Activated CD4-positive, alpha-beta memory T cell treated with anti-CD3 and anti-CD28 coated beads for 36 hours (primary cell): Measurements from ENCODE around the gene GAPVD1. TPM values are rescaled to one million over a fixed set of nuclear protein-coding genes. Genes with fewer than 3 reads are reported as not detected.
"Not testable (repeated sequence)": the region's sequence is repeated elsewhere in the genome, so short reads cannot be mapped to it uniquely, and the experiment has no call there.

ENCODE experiments used
- CTCF ChIA-PET: fragments of 350-600 bp; sonication (Branson Sonifier 250); formaldehyde crosslinking; loops from one replicate; lab custom pipeline; 2021; ENCODE audit warnings: antibody characterized with exemption, inconsistent platforms; lab: Charles Lee
- POLR2A ChIA-PET: fragments of 350-600 bp; sonication (Branson Sonifier 250); formaldehyde crosslinking; loops from one replicate; lab custom pipeline; 2021; ENCODE audit warnings: antibody characterized with exemption; lab: Charles Lee
- DNase-seq: peaks from one replicate; pipeline ENCODE4 v3.0.0-alpha.2; 2020
- H3K27ac Mint-ChIP-seq: one replicate; pipeline ENCODE4 v1.8.0; 2021; ENCODE audit warnings: mixed read lengths
- H3K27me3 Mint-ChIP-seq: one replicate; pipeline ENCODE4 v1.8.0; 2021; ENCODE audit warnings: mixed read lengths
- H3K36me3 Mint-ChIP-seq: one replicate; pipeline ENCODE4 v1.8.0; 2021; ENCODE audit warnings: mixed read lengths
- H3K4me1 Mint-ChIP-seq: one replicate; pipeline ENCODE4 v1.8.0; 2021; ENCODE audit warnings: low read depth, mixed read lengths
- H3K4me3 Mint-ChIP-seq: one replicate; pipeline ENCODE4 v1.8.0; 2021; ENCODE audit warnings: mild to moderate bottlenecking, mixed read lengths
- H3K9me3 Mint-ChIP-seq: one replicate; pipeline ENCODE4 v1.8.0; 2021; ENCODE audit warnings: mixed read lengths
- intact Hi-C: fragments of 100-400 bp; cut with micrococcal nuclease; formaldehyde crosslinking; loops from one replicate; pipeline ENCODE4 v1.15.1; 2023
- total RNA-seq, 2 experiments: library from RNA; stranded (reverse); gene quantifications; one replicate each; pipeline ENCODE4 v1.2.3, GENCODE V29; 2021

GAPVD1 gene
- total RNA-seq, 2 experiments from 2014 or later, result 42.2 to 46.8 TPM

DNA sequence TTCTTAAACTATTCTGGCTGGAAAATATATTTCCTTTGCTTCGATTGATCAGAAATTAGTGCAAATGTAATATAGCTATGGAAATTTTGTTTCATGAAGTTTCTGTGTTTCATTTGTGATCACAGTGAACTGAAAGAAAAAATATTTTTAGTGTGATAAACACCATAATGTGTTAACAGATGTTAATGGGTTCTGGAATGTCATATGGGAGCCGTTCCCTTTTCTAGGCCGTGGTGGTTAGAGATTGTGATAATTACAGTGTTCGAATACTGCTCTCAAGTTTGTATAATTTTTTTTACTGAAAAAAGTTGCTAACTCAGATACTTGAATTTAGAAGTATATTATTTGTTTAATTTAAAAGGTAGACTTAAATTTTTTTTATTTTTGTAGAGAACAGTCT, 19.3 kb downstream of the GAPVD1 start:
- Mint-ChIP-seq H3K9me3 (no peaks in the 10 kb centered on the region), H3K4me1 (peaks cover 8% of the 10 kb centered on the region), H3K27me3 (no peaks in the 10 kb centered on the region), H3K27ac (no peak overlapping the region), H3K4me3 (no peak overlapping the region), H3K36me3 (no peaks in the 10 kb centered on the region)
- intact Hi-C loops, result no loop called here
- ChIA-PET POLR2A (interaction anchor here (0.6 kb wide), 1 partner anchor 10 kb away, joined by 6 read pairs; no protein-coding TSS in a partner anchor), CTCF (interaction anchor here (0.6 kb wide), 1 partner anchor 216 kb away, joined by 3 read pairs; no protein-coding TSS in a partner anchor)
- DNase-seq, result no peak

DNA sequence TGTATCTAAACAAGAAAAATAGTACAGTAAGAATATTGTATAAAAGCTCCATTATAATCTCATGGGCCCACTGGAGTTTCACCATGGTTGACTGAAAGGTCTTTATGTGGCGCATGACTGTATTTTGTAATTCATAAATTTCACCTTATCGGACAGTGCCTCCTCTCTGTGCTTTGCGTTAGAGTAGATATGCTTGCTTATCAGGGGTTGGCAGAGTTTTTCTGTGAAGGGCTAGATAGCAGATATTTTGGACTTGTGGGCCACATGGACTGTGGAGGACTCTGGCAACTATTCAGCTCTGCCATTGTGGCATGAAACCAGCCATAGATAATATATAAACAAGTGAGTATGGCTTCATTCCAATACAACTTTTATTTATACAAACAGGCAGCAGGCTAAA, 23.2 kb downstream of the GAPVD1 start:
- intact Hi-C loops, result no loop called here
- Mint-ChIP-seq H3K9me3 (no peaks in the 10 kb centered on the region), H3K27me3 (no peaks in the 10 kb centered on the region), H3K36me3 (peaks cover 2% of the 10 kb centered on the region), H3K27ac (no peak overlapping the region), H3K4me3 (no peak overlapping the region), H3K4me1 (peaks cover 4% of the 10 kb centered on the region)
- ChIA-PET CTCF (no interaction called here), POLR2A (no interaction called here)
- no peak for DNase-seq

GRCh38 chr9:125286935-125287433, 25.4 kb downstream of the GAPVD1 start:
- H3K4me1 Mint-ChIP-seq, H3K27me3 Mint-ChIP-seq, intact Hi-C loops, CTCF ChIA-PET, H3K36me3 Mint-ChIP-seq, H3K4me3 Mint-ChIP-seq, H3K9me3 Mint-ChIP-seq, POLR2A ChIA-PET, H3K27ac Mint-ChIP-seq, DNase-seq: not testable (repeated sequence)

- no peaks in the 10 kb centered on the region for H3K36me3 Mint-ChIP-seq
- CTCF ChIA-PET, result no interaction called here
- no peak overlapping the region for H3K4me3 Mint-ChIP-seq
- no peaks in the 10 kb centered on the region for H3K27me3 Mint-ChIP-seq
- intact Hi-C loops, result no loop called here
- POLR2A ChIA-PET, result interaction anchor here (0.6 kb wide), 2 partner anchors 36 to 52 kb away, joined by 4 to 5 read pairs; partner anchors contain the start of gene HSPA5
- no peak for DNase-seq
- no peak overlapping the region for H3K27ac Mint-ChIP-seq
- H3K9me3 Mint-ChIP-seq, result no peaks in the 10 kb centered on the region
- H3K4me1 Mint-ChIP-seq, result no peaks in the 10 kb centered on the region
Measured at GRCh38 chr9:125293134-125293533, 31.5 kb downstream of the GAPVD1 start.

DNA sequence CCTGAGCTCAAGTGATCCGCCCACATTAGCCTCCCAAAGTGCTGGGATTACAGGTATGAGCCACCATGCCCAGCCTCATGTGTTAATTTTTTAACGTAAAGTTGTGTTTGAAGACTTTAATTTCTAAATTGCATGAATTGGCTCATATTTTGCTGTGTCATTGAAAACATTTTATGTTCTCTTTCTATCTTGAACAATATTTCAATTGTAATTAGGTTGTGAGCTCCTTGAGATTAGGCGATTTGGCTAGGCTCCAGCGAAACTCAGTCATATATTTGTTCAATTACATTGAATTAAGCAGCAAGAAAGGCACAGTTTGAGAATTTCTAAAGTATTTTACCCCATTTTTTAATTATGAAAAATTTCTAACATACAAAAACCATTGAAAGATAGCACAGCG, 34.0 kb downstream of the GAPVD1 start:
- ChIA-PET CTCF (interaction anchor here (0.6 kb wide), 1 partner anchor 436 kb away, joined by 3 read pairs; no protein-coding TSS in a partner anchor), POLR2A (no interaction called here)
- DNase-seq, result no peak
- intact Hi-C loops, result no loop called here
- H3K27ac Mint-ChIP-seq, result no peak overlapping the region
- no peaks in the 10 kb centered on the region for H3K9me3 Mint-ChIP-seq
- no peaks in the 10 kb centered on the region for H3K4me1 Mint-ChIP-seq
- H3K36me3 Mint-ChIP-seq, result no peaks in the 10 kb centered on the region
- no peaks in the 10 kb centered on the region for H3K27me3 Mint-ChIP-seq
- no peak overlapping the region for H3K4me3 Mint-ChIP-seq

DNA sequence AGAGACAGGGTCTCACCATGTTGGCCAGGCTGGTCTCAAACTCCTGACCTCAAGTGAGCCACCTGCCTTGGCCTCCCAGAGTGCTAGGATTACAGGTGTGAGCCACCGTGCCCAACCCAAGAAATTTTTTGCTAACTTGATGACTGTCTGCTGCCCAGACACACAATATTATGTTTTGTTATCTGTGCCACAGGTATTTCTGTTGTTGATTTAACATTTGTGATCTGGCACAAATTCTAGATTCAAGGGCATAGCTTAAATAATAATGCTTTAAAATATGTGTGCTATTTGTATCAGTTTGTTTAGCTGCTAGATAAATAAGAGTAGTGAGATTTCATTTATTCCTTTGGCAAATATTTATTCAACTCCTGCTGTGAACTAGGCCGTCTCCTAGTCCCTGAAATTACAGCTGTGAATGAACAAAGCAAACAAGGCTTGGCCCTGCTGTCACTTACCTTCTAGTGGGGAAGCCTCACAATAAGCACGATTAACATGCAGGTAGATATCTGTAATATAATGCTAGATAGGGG, 35.3 kb downstream of the GAPVD1 start:
- POLR2A ChIA-PET, result no interaction called here
- intact Hi-C loops, result no loop called here
- no peaks in the 10 kb centered on the region for H3K27me3 Mint-ChIP-seq
- H3K9me3 Mint-ChIP-seq, result no peaks in the 10 kb centered on the region
- H3K4me1 Mint-ChIP-seq, result no peaks in the 10 kb centered on the region
- no peak overlapping the region for H3K27ac Mint-ChIP-seq
- H3K4me3 Mint-ChIP-seq, result no peak overlapping the region
- H3K36me3 Mint-ChIP-seq, result peaks cover under 1% of the 10 kb centered on the region
- no peak for DNase-seq
- CTCF ChIA-PET, result no interaction called here

DNA sequence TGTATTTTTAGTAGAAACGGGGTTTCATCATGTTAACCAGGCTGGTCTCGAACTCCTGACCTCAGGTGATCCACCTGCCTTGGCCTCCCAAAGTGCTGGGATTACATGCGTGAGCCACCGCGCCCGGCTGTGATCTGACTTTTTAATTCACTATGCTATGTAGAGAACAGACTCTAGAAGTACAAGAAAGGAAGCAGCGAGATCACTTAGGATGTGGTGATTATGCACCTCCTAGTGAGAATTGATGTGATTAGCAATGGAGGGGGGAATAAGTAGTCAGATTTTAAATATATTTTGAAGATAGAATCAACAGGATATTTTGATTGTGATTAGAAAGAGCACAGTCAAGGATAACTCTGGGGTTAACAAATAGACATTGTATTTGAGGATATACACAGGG, 36.3 kb downstream of the GAPVD1 start:
- Mint-ChIP-seq H3K36me3 (peaks cover 5% of the 10 kb centered on the region), H3K4me1 (no peaks in the 10 kb centered on the region), H3K27ac (no peak overlapping the region), H3K27me3 (no peaks in the 10 kb centered on the region), H3K9me3 (no peaks in the 10 kb centered on the region), H3K4me3 (no peak overlapping the region)
- no peak for DNase-seq
- ChIA-PET CTCF (no interaction called here), POLR2A (no interaction called here)
- intact Hi-C loops, result no loop called here

DNA sequence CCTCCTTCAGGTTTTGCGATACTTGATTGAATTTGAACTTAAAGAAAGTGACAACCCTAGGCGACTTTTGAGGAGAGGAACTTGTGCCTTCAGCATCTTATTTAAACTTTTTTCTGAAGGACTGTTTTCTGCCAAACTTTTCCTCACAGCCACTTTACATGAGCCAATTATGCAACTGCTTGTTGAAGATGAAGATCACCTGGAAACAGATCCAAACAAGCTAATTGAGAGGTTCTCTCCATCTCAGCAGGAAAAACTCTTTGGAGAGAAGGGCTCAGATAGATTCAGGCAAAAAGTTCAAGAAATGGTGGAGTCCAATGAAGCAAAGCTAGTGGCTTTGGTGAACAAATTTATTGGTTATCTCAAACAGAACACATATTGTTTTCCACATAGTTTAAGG, 40.6 kb downstream of the GAPVD1 start:
- Mint-ChIP-seq H3K4me1 (no peaks in the 10 kb centered on the region), H3K27ac (no peak overlapping the region), H3K27me3 (no peaks in the 10 kb centered on the region), H3K4me3 (no peak overlapping the region), H3K36me3 (peaks cover 17% of the 10 kb centered on the region), H3K9me3 (no peaks in the 10 kb centered on the region)
- intact Hi-C loops, result no loop called here
- ChIA-PET POLR2A (no interaction called here), CTCF (no interaction called here)
- DNase-seq, result no peak

- no peak for DNase-seq
- ChIA-PET POLR2A (interaction anchor here (1.0 kb wide), 1 partner anchor 63 kb away, joined by 4 read pairs; no protein-coding TSS in a partner anchor), CTCF (no interaction called here)
- H3K4me3 Mint-ChIP-seq, result no peak overlapping the region
- no peaks in the 10 kb centered on the region for H3K9me3 Mint-ChIP-seq
- H3K36me3 Mint-ChIP-seq, result peaks cover 27% of the 10 kb centered on the region
- intact Hi-C loops, result no loop called here
- H3K27ac Mint-ChIP-seq, result no peak overlapping the region
- H3K4me1 Mint-ChIP-seq, result no peaks in the 10 kb centered on the region
- H3K27me3 Mint-ChIP-seq, result no peaks in the 10 kb centered on the region
Measured at GRCh38 chr9:125304273-125304672, 42.6 kb downstream of the GAPVD1 start.

DNA sequence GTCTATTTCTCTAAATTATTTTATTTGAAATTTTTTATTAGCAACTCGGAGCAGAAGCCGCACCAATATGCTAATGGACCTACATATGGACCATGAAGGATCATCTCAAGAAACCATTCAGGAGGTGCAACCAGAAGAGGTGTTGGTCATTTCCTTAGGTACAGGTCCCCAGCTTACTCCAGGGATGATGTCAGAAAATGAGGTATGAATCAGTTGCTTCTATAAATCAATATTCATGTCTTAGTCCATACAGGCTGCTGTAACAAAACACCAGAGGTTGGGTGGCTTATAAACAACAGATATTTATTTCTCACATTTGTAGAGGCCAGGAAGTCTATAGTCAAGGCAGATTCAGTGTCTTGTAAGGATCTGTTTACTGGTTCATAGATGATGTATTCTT, 50.8 kb downstream of the GAPVD1 start:
- ChIA-PET CTCF (no interaction called here), POLR2A (no interaction called here)
- H3K36me3 Mint-ChIP-seq, result peaks cover 53% of the 10 kb centered on the region

DNA sequence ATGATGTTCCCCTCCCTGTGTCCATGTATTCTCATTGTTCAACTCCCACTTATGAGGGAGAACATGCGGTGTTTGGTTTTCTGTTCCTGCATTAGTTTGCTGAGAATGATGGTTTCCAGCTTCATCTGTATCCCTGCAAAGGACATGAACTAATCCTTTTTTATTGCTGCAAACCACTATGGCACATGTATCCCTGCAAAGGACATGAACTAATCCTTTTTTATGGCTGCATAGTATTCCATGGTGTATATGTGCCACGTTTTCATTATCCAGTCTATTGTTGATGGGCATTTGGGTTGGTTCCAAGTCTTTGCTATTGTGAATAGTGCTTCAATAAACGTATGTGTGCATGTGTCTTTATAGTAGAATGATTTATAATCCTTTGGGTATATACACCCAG, 54.7 kb downstream of the GAPVD1 start:
- H3K4me1 Mint-ChIP-seq, CTCF ChIA-PET, H3K27ac Mint-ChIP-seq, intact Hi-C loops, DNase-seq, H3K27me3 Mint-ChIP-seq, POLR2A ChIA-PET, H3K4me3 Mint-ChIP-seq: not testable (repeated sequence)
- peaks cover 55% of the 10 kb centered on the region for H3K36me3 Mint-ChIP-seq
- peaks cover 19% of the 10 kb centered on the region for H3K9me3 Mint-ChIP-seq

More for the DNA sequence above, 50.8 kb downstream of the GAPVD1 start:
- Mint-ChIP-seq H3K27ac (no peak overlapping the region), H3K4me1 (no peaks in the 10 kb centered on the region), H3K9me3 (peaks cover 12% of the 10 kb centered on the region), H3K4me3 (no peak overlapping the region), H3K27me3 (no peaks in the 10 kb centered on the region)
- intact Hi-C loops, result no loop called here
- no peak for DNase-seq

GRCh38 chr9:125317704-125318103, 56.1 kb downstream of the GAPVD1 start:
- CTCF ChIA-PET, result no interaction called here
- Mint-ChIP-seq H3K9me3 (peaks cover 19% of the 10 kb centered on the region), H3K27ac (no peak overlapping the region), H3K36me3 (peaks cover 52% of the 10 kb centered on the region), H3K27me3 (no peaks in the 10 kb centered on the region), H3K4me3 (no peak overlapping the region), H3K4me1 (no peaks in the 10 kb centered on the region)
- no peak for DNase-seq
- intact Hi-C loops, result no loop called here
- POLR2A ChIA-PET, result no interaction called here

DNA sequence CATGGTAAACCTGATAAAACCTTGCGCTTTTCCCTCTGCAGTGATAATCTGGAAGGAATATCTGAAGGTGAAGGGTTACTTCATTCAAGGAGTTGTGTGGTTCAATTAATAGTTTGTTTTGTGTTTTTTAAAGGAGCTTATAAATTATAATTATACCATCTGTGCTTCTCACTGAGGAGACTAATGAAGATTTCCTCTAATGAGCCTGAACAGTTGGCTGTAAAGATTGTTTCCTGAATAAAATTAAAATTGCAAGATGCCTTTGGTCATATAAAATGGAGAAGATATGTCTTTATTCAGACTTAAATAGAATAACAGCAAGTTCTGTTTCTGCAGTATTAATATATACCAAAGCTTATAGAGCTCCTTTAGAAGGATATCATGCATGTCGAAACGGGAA, 59.9 kb downstream of the GAPVD1 start:
- H3K27ac Mint-ChIP-seq, result no peak overlapping the region
- ChIA-PET CTCF (interaction anchor here (0.7 kb wide), 1 partner anchor 285 kb away, joined by 3 read pairs; no protein-coding TSS in a partner anchor), POLR2A (no interaction called here)
- H3K4me1 Mint-ChIP-seq, result no peaks in the 10 kb centered on the region
- H3K9me3 Mint-ChIP-seq, result peaks cover 9% of the 10 kb centered on the region
- no peak overlapping the region for H3K4me3 Mint-ChIP-seq
- H3K36me3 Mint-ChIP-seq, result peaks cover 35% of the 10 kb centered on the region
- no peak for DNase-seq
- H3K27me3 Mint-ChIP-seq, result no peaks in the 10 kb centered on the region
- intact Hi-C loops, result no loop called here
